Measurements from ENCODE around the gene SLC23A2. TPM values are rescaled to one million over a fixed set of nuclear protein-coding genes. Genes with fewer than 3 reads are reported as not detected.
"Not testable (repeated sequence)": the region's sequence is repeated elsewhere in the genome, so short reads cannot be mapped to it uniquely, and the experiment has no call there.

Gene SLC23A2
- total RNA-seq, 1 donor from 2014 or later, result 24.2 TPM

GRCh38 chr20:5040345-5040744 lies 39.0 kb upstream of the SLC23A2 start:
- DNase-seq (ENCODE audit: low spot score), result no peak
- Mint-ChIP-seq H3K27me3 (ENCODE audit: low read depth) (no peaks in the 10 kb centered on the region), H3K4me3 (ENCODE audit: unreplicated experiment) (no peak overlapping the region), H3K9me3 (ENCODE audit: low read depth) (no peaks in the 10 kb centered on the region), H3K4me1 (ENCODE audit: low read depth) (peaks cover 24% of the 10 kb centered on the region), H3K36me3 (ENCODE audit: low read depth) (no peaks in the 10 kb centered on the region), H3K27ac (ENCODE audit: unreplicated experiment) (no peak overlapping the region)
- no peak for TF ChIP-seq CTCF (IDR thresholded peaks at IDR 0.05)

- H3K4me1 Mint-ChIP-seq (ENCODE audit: low read depth), result peaks cover 24% of the 10 kb centered on the region
- no peak for TF ChIP-seq CTCF (IDR thresholded peaks at IDR 0.05)
- H3K27ac Mint-ChIP-seq (ENCODE audit: unreplicated experiment), result no peak overlapping the region
- H3K27me3 Mint-ChIP-seq (ENCODE audit: low read depth), result no peaks in the 10 kb centered on the region
- no peak for DNase-seq (ENCODE audit: low spot score)
- H3K36me3 Mint-ChIP-seq (ENCODE audit: low read depth), result no peaks in the 10 kb centered on the region
- no peaks in the 10 kb centered on the region for H3K9me3 Mint-ChIP-seq (ENCODE audit: low read depth)
- no peak overlapping the region for H3K4me3 Mint-ChIP-seq (ENCODE audit: unreplicated experiment)
Measured at GRCh38 chr20:5039889-5040288, 38.6 kb upstream of the SLC23A2 start.

- TF ChIP-seq CTCF (IDR thresholded peaks at IDR 0.05), result no peak
- Mint-ChIP-seq H3K27me3 (ENCODE audit: low read depth) (no peaks in the 10 kb centered on the region), H3K4me1 (ENCODE audit: low read depth) (peaks cover 24% of the 10 kb centered on the region), H3K27ac (ENCODE audit: unreplicated experiment) (no peak overlapping the region), H3K9me3 (ENCODE audit: low read depth) (no peaks in the 10 kb centered on the region), H3K4me3 (ENCODE audit: unreplicated experiment) (no peak overlapping the region), H3K36me3 (ENCODE audit: low read depth) (no peaks in the 10 kb centered on the region)
- no peak for DNase-seq (ENCODE audit: low spot score)
Measured at GRCh38 chr20:5039255-5039657, 37.9 kb upstream of the SLC23A2 start.

- Mint-ChIP-seq H3K4me1 (ENCODE audit: low read depth) (peaks cover 30% of the 10 kb centered on the region), H3K4me3 (ENCODE audit: unreplicated experiment) (no peak overlapping the region), H3K36me3 (ENCODE audit: low read depth) (no peaks in the 10 kb centered on the region), H3K9me3 (ENCODE audit: low read depth) (no peaks in the 10 kb centered on the region), H3K27ac (ENCODE audit: unreplicated experiment) (no peak overlapping the region), H3K27me3 (ENCODE audit: low read depth) (no peaks in the 10 kb centered on the region)
- no peak for TF ChIP-seq CTCF (IDR thresholded peaks at IDR 0.05)
- DNase-seq (ENCODE audit: low spot score), result no peak
Measured at GRCh38 chr20:5036828-5037227, 35.5 kb upstream of the SLC23A2 start.

- not testable (repeated sequence) for H3K36me3 Mint-ChIP-seq (ENCODE audit: low read depth); H3K4me3 Mint-ChIP-seq (ENCODE audit: unreplicated experiment); H3K27ac Mint-ChIP-seq (ENCODE audit: unreplicated experiment); H3K9me3 Mint-ChIP-seq (ENCODE audit: low read depth); DNase-seq (ENCODE audit: low spot score); H3K27me3 Mint-ChIP-seq (ENCODE audit: low read depth)
- peaks cover 20% of the 10 kb centered on the region for H3K4me1 Mint-ChIP-seq (ENCODE audit: low read depth)
Measured at GRCh38 chr20:5035518-5035917, 34.2 kb upstream of the SLC23A2 start.

GRCh38 chr20:5033566-5033965 lies 32.3 kb upstream of the SLC23A2 start:
- H3K4me3 Mint-ChIP-seq (ENCODE audit: unreplicated experiment), result no peak overlapping the region
- no peaks in the 10 kb centered on the region for H3K36me3 Mint-ChIP-seq (ENCODE audit: low read depth)
- DNase-seq (ENCODE audit: low spot score), result peak; percentile 2
- peak overlapping the region; percentile 15 for H3K27ac Mint-ChIP-seq (ENCODE audit: unreplicated experiment)
- no peaks in the 10 kb centered on the region for H3K9me3 Mint-ChIP-seq (ENCODE audit: low read depth)
- TF ChIP-seq CTCF (IDR thresholded peaks at IDR 0.05), result no peak
- peaks cover 33% of the 10 kb centered on the region for H3K4me1 Mint-ChIP-seq (ENCODE audit: low read depth)
- no peaks in the 10 kb centered on the region for H3K27me3 Mint-ChIP-seq (ENCODE audit: low read depth)

- H3K9me3 Mint-ChIP-seq (ENCODE audit: low read depth); H3K27ac Mint-ChIP-seq (ENCODE audit: unreplicated experiment); H3K36me3 Mint-ChIP-seq (ENCODE audit: low read depth); H3K4me3 Mint-ChIP-seq (ENCODE audit: unreplicated experiment); H3K27me3 Mint-ChIP-seq (ENCODE audit: low read depth): not testable (repeated sequence)
- DNase-seq (ENCODE audit: low spot score), result peak; percentile 19
- H3K4me1 Mint-ChIP-seq (ENCODE audit: low read depth), result peaks cover 34% of the 10 kb centered on the region
Measured at GRCh38 chr20:5031701-5032100, 30.4 kb upstream of the SLC23A2 start.

Data from chondrocyte (in vitro differentiated cells).